GM21529 (cell line): ENCODE data around the gene NPIPB8.
"Not testable (repeated sequence)": the region's sequence is repeated elsewhere in the genome, so short reads cannot be mapped to it uniquely, and the experiment has no call there.

Experiments used
- ATAC-seq: cut with Tn5 transposase; IDR thresholded peaks from one replicate; pipeline ENCODE4 v1.9.1; 2021; ENCODE audit not compliant: unreplicated experiment

The NPIPB8 gene

DNA sequence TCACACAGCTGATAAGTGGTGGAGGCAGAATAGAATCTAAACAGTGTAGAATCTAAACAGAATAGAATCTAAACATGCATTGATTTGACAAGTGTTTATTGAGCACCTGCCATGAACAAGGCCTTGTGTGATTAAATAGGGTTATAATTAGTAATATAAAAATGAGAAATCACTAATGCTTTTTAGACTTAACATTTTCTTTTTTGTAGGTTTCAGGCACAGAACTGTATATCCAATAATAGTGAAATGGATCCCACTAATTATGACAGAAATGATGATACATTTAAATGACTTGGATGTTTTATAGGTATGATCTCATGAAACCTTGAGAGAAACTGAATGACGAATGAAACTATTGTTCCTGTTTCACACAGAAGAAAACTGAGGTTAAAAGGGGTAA is at the start of gene NPIPB8:
Gene NPIPB8 (plus strand): TSS at position 301 of the 400 bp plus-strand sequence. CDS start 296 bp downstream, outside the sequence.
- ATAC-seq: not testable (repeated sequence)

DNA sequence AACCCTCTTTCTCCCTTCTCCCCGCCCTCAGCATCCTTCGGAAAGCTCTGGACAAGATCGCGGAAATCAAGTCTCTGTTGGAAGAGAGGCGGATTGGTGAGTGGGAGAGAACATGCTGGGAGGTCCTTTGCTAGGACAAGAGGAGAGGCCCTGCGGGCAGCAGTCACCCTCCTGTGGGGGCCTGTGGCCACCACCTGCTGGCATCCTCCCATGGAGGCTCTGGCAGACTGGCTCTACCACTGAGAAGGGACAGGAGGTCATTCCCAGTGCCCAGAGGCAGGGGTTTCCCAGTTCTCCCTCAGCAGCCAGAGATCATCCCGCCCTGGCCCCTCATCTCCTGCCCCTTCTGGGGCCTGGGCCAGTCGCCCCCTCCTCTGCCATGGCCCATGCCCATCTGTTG is 48.8 kb upstream of the NPIPB8 start:
- no peak for ATAC-seq

DNA sequence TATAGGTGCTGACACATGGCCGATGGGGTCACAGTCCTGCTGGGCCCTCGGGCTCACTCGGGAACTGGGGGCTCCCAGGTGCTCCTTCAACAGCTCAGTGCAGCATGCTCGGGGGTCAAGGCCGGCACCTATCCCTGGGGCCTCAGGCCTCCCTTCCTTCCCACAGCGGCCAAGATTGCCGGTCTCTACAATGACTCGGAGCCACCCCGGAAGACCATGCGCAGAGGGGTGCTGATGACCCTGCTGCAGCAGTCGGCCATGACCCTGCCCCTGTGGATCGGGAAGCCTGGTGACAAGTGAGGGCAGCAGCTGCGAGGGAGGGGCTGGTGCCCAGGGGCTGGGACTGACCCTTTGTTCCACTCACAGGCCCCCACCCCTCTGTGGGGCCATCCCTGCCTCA is 47.9 kb upstream of the NPIPB8 start:
- no peak for ATAC-seq

DNA sequence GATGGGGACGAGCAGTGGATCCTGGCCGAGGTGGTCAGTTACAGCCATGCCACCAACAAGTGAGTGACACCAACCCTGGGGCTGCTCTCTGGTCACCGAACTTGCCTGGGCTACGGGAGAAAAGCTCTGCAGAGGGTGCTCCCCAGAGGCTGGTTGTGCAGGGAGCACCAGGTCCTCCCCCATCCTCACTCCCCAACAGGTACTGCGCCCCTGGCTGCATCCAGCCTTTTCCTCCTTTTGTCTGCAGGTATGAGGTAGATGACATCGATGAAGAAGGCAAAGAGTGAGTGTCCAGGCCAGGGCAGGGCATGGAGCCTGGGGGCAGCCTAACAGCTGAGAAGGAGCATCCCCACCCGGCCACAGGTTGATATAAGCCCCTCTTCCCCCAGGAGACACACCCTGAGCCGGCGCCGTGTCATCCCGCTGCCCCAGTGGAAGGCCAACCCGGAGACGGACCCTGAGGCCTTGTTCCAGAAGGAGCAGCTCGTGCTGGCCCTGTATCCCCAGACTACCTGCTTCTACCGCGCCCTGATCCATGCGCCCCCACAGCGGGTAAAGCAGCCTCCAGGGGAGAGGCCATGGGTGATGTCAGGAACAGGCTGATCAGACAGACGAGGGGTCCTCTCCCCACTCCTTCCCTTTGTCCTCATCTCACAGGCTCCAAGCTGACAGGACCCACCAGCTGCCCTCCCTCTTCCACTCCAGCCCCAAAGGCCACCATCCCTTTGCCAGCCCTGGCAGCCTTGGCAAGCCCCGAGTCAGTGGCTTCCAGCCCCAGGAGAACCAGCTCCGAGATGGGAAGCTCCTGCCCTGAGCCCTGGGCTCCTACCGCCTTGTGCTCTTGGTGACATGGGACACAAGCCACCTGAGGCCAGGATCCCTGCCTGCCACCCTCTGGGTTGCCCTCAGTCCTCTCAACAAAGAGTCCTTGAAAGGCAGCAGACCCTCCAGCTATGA is 47.2 kb upstream of the NPIPB8 start:
- ATAC-seq: no peak

DNA sequence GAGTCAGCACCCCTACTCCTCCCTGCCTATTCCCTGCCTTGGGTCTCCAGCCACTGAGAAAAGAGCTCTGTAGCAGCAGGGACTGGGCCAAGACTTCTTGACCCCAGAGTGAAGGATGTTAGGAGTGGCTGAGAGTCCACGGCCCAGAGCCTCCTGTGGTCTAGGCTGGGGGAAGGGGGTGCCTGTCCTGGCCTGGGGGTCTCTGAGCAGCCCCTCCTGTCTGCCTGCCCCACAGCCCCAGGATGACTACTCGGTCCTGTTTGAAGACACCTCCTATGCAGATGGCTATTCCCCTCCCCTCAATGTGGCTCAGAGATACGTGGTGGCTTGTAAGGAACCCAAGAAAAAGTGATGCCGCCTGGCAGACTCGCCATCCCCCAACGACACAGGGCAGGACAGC is 46.5 kb upstream of the NPIPB8 start:
- ATAC-seq: no peak

DNA sequence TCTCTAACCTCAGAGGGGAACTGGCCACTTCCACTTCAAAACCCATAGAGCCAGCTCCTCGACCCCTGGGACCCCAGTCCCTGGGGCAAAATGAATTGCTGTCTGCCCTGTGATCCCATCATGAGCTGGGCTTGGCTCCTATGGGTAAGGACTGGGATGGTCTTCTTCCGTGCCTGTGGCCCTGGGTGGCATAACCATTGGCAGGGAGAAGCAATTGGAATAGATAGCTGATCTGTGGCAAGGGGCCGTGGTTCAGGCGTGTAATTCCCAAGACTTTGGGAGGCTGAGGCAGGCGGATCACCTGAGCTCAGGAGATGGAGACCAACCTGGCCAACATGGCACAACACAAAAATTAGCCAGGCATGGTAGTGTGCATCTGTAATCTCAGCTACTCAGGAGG is 45.4 kb upstream of the NPIPB8 start:
- ATAC-seq: no peak

DNA sequence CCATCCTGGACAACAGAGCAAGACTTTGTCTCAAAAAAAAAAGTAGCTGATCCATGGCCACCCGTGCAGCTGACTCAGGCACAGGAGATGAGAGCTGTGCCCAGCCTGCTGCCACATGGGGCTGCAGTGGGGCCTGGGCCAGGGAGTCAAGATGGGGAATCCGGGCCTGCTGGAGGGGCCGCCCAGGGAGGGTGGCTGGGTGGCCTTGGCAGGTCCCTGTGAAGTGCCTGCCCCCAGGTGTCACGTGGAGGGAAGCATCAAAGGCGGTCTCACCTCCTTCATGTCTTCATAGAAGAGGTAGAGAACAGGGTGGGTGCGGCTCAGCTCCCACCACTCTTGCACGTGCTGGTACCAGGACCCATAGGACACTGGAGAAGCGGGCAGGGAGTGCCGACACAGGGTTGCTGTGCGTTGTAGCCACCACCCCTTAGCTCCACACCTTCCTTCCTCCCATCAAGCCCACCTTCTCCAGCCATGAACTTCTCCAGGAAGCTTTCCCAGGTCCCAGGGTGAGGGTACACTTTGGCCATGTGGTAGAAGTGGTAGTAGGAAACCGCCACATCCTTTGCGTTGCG is 44.8 kb upstream of the NPIPB8 start:
- no peak for ATAC-seq

DNA sequence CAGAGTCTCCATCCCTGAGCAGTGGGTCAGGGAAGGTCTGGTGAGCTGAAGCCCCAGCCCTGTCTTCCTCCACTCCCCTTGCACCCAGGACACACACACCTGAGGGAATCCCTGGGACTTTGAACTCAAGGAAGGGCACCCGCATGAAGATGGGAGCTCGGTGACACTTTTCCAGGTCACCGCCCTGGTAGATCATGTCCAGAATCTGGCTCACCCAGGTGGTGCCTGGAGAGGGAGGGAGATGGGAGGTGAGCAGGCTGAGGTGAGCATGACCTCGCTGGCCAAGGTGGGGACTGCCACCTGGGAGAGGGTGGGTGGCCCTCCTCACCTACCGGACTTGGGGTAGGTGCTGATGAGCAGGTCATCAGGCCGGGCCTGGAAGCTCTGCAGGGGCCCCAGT is 42.4 kb upstream of the NPIPB8 start:
- not testable (repeated sequence) for ATAC-seq

DNA sequence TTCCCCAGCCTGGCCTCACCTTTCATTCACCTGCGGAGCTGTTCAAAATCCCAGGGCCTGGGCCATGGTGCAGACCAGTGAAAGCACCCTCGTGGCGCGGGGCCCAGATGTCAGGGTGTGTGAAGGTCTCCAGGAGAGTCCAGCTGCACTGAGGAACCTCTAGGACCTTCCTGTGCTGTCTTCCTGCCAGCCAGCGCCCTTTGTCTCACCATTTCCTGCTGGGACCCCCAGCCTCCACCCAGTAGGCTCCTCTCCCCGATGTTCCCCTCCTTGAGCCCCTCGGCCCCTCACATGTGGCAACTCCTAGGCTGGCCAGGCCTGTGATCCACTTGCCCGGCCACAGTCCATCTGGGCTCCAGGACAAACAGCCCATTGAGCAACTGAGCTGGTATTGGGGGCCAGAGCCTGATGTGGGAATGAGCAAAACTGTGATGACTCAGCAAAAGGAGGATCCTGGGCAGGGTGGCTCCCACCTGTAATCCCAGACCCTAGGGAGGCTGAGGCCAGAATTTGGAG is 41.7 kb upstream of the NPIPB8 start:
- no peak for ATAC-seq

DNA sequence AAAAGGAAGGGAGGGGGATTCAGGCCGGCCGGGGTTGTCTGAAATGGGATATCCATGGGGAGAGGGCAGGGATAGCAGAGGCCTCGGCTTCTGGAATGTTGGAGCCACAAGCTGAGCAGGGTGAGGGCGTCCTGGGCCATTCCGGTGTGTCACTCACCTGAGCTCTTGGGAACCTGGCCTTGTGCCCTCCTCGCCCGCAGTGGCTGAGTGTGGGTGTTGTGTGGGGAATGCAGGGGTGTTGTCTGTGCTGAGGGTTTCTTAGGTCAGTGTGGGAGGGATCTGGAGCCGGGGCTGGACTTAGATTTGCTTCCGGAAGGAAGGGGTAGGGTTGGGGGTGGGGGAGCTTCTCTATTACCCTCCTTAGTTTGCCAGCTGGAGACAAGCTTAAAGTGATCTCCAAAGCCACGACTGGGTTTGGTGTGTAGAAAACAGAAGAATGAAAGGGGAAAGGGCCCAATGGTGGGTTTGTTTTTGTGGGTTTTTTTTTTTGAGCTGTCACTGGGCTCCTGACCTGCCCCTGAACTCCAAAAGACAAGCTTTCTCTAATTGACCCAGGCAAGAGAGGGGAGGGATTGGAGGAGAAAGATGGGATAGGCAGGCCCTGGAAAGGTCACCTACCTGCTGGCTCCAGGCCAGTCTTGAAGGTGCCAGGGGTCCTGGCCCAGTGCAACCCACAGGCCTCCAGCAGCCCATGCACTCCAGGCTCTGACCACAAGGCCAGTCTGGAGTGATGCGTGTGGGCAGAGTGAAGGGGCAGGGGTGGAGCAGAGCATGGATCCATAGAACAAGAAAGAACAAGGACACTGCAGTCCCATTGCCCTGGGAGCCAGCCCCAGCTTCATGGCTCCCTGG is 40.8 kb upstream of the NPIPB8 start, which contains the start of gene SULT1A2:
Gene SULT1A2 (minus strand): TSS at position 211 of the 852 bp plus-strand sequence. CDS start 1,120 bp downstream, outside the sequence.
- ATAC-seq: no peak

DNA sequence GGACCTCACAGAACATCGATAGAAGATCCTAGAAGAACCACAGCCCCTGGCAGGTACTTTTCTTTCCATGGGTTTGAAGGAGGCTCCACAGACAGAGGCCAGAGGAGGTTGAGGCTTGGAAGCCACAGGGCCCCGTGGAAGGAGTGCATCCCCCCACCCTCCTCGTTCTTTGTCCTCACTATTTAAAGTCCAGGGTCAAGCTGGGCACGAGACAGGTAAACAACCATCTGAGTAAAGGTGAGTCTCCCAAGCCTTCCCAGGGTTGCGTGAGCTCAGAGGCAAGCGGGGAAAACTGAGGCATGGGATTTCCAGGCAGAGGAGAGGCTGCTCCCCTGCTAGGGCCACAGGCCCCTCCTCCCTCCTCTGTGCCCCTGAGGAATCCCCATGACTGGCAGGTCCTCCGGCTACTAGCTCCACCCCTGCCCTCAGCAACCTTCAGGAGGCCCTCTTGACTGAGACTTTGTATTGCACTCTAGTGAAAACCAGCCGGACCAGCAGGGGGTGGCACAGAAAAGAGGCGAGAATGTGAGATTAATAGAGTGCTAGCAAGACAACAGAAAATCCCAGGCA is 40.1 kb upstream of the NPIPB8 start:
- no peak for ATAC-seq

DNA sequence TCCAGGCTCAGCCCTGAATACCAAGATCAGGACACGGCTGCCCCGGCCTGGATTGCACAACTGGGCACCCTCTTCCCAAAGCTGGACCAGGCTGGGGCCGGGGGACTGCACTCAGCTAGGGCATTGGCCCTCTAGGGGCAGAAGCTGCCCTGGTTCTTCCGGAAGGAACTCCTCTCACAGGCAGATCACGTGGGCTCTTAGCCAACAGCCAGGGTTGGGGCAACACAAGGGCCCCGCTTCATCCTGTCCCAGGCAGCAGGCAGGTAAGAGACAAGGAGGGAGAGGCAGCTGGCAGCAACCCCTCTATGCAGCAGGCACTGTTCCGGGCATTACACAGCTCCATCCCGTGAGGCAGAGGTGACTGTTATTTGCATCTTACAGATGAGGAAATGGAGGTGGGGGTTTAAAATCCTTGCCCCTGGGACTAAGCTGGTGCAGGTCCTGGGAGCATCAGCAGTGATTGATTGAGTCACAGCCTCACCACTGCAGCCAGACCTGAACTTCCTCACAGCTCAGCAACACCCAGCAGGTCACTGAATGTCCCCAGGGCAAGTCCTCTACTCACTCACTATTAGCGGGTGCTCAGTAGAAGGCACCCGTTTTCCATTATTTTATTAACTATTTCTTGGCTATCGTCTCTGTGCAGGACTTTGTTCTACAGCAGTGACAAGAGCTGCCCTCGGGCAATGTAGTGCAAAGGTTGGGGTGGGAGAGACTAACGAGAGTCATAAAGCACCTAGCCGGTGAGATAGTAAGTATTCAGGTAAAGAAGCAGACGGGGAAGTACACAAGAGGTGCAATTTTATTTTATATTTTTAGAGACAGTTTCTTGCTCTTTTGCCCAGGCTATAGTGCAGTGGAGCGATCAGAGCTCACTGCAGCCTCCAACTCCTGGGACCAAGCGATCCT is 38.2 kb upstream of the NPIPB8 start:
- peak; percentile 86 for ATAC-seq

DNA sequence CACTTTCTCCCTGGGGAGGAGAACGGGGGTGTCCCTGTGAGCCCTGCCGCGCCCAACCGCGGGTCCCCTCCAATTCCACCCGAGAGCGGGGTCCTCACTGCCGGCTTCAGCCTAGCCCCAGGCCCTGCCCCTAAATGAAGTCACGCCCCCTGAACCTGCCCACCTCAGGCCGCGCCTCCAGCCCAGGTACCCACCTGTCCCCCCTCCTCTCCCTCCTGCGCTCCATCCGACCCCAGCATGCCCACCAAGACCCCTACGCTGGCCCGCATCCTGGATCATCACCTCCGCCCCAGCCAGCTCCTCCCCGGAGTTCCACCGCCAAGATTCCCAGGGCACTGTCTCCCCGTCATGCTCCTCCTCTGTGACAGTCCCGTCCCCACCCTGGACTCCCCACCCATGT is 36.9 kb upstream of the NPIPB8 start:
- not testable (repeated sequence) for ATAC-seq

DNA sequence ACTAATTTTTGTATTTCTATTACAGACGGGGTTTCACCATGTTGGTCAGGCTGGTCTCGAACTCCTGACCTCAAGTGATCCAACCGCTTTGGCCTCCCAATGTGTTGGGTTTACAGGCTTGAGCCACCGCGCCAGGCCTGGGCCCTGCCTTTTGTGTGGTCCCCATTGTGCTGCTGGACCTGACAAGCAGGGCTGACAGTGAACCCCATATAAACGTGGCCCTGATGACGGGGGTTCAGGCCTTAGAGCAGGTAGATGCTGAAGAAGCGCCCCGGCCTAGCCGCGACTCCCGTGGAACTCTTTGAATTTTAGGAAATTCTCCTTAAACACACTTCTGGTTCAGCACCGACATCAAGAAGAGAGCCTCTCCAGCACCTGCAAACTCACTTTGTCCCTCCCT is 36.3 kb upstream of the NPIPB8 start:
- not testable (repeated sequence) for ATAC-seq

DNA sequence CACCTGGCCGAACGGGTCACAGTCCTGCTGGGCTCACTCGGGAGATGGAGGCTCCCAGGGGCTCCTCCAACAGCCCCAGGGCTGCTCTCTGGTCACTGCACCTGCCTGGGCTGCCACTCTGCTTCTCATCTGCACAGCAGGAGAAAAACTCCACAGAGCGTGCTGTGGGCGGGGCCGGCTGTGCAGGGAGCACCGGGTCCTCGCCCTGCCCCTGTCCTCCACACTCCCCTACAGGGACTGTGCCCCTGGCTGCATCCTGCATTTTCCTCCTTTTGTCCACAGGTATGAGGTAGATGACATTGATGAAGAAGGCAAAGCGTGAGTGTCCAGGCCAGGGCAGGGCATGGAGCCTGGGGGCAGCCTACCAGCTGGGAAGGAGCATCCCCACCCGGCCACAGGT is 35.8 kb upstream of the NPIPB8 start:
- not testable (repeated sequence) for ATAC-seq

DNA sequence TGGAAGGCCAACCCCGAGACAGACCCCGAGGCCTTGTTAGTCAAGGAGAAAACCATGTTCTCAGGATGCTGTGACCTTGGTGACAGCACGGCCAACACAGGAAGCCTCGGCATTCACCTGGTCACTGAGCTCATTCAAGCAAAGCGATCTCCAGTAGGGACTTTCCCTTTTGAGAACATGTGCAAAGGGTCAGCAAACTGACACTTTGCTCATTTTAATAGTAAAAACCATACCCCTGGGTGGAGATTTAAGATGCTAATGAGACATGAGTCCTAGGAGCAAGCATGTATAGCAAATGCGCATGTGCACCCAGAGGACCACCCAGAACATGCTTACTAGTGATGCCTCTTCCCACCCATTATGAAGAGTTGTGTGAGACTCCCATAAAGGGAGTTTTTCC is 35.3 kb upstream of the NPIPB8 start:
- ATAC-seq: no peak

DNA sequence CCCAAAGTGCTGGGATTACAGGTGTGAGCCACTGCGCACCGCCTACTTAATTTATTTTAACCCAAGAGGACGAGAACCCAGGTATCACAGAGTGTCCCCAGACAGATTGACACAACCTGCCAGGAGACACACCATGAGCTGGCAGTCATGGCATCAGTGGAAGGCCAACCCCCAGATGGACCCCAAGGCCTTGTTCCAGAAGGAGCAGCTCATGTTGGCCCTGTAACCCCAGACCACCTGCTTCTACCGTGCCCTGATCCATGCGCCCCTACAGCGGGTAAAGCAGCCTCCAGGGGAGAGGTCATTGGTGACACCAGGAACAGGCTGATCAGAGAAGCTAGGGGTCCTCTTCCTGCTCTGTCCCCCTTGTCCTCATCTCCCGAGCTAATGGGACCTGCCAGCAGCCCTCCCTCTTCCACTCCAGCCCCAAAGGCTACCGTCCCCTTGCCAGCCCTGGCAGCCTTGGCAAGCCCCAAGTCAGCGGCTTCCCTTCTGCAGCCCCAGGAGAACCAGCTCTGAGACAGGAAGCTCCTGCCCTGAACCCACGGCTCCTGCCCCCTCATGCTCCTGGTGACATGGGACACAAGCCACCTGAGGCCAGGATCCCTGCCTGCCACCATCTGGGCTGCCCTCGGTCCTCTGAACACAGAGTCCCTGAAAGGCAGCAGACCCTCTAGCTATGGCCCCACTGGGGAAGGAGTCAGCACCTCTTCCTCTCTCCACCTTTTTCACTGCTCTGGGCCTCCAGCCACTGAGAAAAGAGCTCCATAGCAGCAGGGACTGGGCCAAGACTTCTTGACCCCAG is 34.3 kb upstream of the NPIPB8 start:
- ATAC-seq: no peak

DNA sequence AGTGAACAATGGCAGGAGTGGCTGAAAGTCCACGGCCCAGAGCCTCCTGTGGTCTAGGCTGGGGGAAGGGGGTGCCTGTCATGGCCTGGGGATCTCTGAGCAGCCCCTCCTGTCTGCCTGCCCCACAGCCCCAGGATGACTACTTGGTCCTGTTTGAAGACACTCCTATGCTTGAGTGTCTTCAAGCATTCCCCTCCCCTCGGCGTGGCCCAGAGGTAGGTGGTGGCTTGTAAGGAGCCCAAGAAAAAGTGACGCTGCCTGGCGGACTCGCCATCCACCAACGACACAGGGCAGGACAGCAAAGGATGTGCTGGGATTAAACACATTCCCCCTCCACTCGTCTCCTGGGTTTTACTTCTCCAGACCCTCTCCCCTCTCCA is 33.7 kb upstream of the NPIPB8 start:
- ATAC-seq: no peak
